Endodermal cell (in vitro differentiated cells): ENCODE results near the gene LINC01488. TPM values are rescaled to one million over a fixed set of nuclear protein-coding genes. Genes with fewer than 3 reads are reported as not detected.

Experiments
- DNase-seq: peaks from one replicate; pipeline ENCODE4 v3.0.0-alpha.2; 2017
- H3K27ac ChIP-seq: 2 replicates; pipeline ENCODE4 v1.5.1; 2013; ENCODE audit warnings: mild to moderate bottlenecking, low read depth, low read length, moderate library complexity
- H3K27me3 ChIP-seq: 2 replicates; pipeline ENCODE4 v1.6.1; 2013; ENCODE audit warnings: mild to moderate bottlenecking, low read length, moderate library complexity; ENCODE audit not compliant: insufficient read depth, control insufficient read depth, poor library complexity, severe bottlenecking
- H3K36me3 ChIP-seq: 2 replicates; pipeline ENCODE4 v1.7.0; 2013; ENCODE audit warnings: mild to moderate bottlenecking, low read length, moderate library complexity; ENCODE audit not compliant: control insufficient read depth, insufficient read depth
- H3K4me1 ChIP-seq: one replicate; pipeline ENCODE4 v1.7.0; 2013; ENCODE audit warnings: low read length; ENCODE audit not compliant: control insufficient read depth, insufficient read depth
- H3K4me3 ChIP-seq: 2 replicates; pipeline ENCODE4 v1.5.1; 2013; ENCODE audit warnings: mild to moderate bottlenecking, low read length, moderate library complexity
- H3K9ac ChIP-seq: 2 replicates; pipeline ENCODE4 v1.6.1; 2013; ENCODE audit warnings: mild to moderate bottlenecking, low read length, moderate library complexity; ENCODE audit not compliant: poor library complexity, severe bottlenecking; ENCODE audit errors: extremely low read depth
- H3K9me3 ChIP-seq: 2 replicates; pipeline ENCODE4 v1.6.1; 2013; ENCODE audit warnings: mild to moderate bottlenecking, low read length, moderate library complexity; ENCODE audit not compliant: control insufficient read depth
- H3K27ac Mint-ChIP-seq: 2 replicates; pipeline ENCODE4 v1.8.0; 2020; ENCODE audit warnings: mixed read lengths
- H3K27me3 Mint-ChIP-seq: 2 replicates; pipeline ENCODE4 v1.8.0; 2021; ENCODE audit warnings: mild to moderate bottlenecking, mixed read lengths; ENCODE audit not compliant: insufficient read depth
- H3K36me3 Mint-ChIP-seq: 2 replicates; pipeline ENCODE4 v1.8.0; 2020; ENCODE audit warnings: low read depth, mixed read lengths
- H3K4me1 Mint-ChIP-seq: 2 replicates; pipeline ENCODE4 v1.8.0; 2020; ENCODE audit warnings: mixed read lengths
- H3K4me3 Mint-ChIP-seq: 2 replicates; pipeline ENCODE4 v1.8.0; 2020; ENCODE audit warnings: mild to moderate bottlenecking, moderate library complexity, mixed read lengths
- H3K9me3 Mint-ChIP-seq: 2 replicates; pipeline ENCODE4 v1.8.0; 2020; ENCODE audit warnings: mild to moderate bottlenecking, mixed read lengths
- WGBS, 2 experiments: methylation state at CpG; one replicate each; pipeline versions ENCODE4 v1.1.5 to v1.1.7; 2013; ENCODE audit warnings: missing lambda C conversion rate in 2 of 2, mixed read lengths in 1 of 2; ENCODE audit not compliant: insufficient coverage in 1 of 2, insufficient read length in 1 of 2; 5-methylcytosine and 5-hydroxymethylcytosine counted together
- total RNA-seq, 2 donors: library from RNA; stranded (reverse); fragmentation: NEBNext Ultra II Directional in 1 of 2; extraction: Animal tissue kit (Norgen Biotek cat#: 25700) in 1 of 2; gene quantifications; 2 replicates in 1 of 2; 3 replicates in 1 of 2; pipeline ENCODE4 v1.2.1, GENCODE V29; 2021
- TF ChIP-seq, protein P1 (sequence below): fragments of 200-600 bp; sonication (generic); conservative IDR thresholded peaks from 2 replicates; pipeline ENCODE4 v1.5.0; 2021; ENCODE audit warnings: antibody characterized with exemption, mild to moderate bottlenecking

The LINC01488 gene
- total RNA-seq, 2 donors from 2014 or later = not detected

GRCh38 chr11:69454018-69454417 is 27.4 kb upstream of the LINC01488 start:
- WGBS, 2 experiments = 89 to 93% methylated on average over 2 to 7 of the region's 7 CpGs
- H3K9ac ChIP-seq = no peak overlapping the region

DNA sequence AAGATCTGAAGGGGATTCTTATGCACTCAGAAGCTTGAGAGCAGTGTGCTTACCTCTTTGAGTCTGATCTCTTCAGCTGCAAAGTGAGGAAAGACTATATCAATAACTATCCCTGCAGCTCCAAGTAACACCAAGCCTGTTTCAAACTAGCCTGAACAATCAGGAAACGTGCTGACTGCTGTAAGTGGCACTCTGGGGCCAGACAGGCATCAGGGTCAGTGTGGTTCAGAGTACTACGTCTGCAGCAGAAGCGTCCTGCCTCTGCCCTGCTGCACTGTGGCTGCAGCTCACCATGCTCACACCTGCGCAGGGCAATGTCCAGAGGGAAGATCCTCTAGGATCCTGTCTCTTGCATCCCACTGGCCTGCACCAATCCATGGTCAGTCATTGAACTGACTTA is 25.5 kb upstream of the LINC01488 start:
- Mint-ChIP-seq H3K4me1 (no peaks in the 10 kb centered on the region), H3K36me3 (no peaks in the 10 kb centered on the region), H3K27ac (no peak overlapping the region), H3K4me3 (no peak overlapping the region), H3K27me3 (peaks cover 8% of the 10 kb centered on the region), H3K9me3 (peaks cover 16% of the 10 kb centered on the region)
- Histone ChIP-seq H3K4me3 (no peak overlapping the region), H3K9me3 (no peaks in the 10 kb centered on the region), H3K27me3 (no peaks in the 10 kb centered on the region), H3K36me3 (no peaks in the 10 kb centered on the region), H3K9ac (no peak overlapping the region), H3K27ac (no peak overlapping the region), H3K4me1 (no peaks in the 10 kb centered on the region)
- 89 to 96% methylated on average over 4 of the region's 4 CpGs for WGBS, 2 experiments
- TF ChIP-seq, protein P1, sequence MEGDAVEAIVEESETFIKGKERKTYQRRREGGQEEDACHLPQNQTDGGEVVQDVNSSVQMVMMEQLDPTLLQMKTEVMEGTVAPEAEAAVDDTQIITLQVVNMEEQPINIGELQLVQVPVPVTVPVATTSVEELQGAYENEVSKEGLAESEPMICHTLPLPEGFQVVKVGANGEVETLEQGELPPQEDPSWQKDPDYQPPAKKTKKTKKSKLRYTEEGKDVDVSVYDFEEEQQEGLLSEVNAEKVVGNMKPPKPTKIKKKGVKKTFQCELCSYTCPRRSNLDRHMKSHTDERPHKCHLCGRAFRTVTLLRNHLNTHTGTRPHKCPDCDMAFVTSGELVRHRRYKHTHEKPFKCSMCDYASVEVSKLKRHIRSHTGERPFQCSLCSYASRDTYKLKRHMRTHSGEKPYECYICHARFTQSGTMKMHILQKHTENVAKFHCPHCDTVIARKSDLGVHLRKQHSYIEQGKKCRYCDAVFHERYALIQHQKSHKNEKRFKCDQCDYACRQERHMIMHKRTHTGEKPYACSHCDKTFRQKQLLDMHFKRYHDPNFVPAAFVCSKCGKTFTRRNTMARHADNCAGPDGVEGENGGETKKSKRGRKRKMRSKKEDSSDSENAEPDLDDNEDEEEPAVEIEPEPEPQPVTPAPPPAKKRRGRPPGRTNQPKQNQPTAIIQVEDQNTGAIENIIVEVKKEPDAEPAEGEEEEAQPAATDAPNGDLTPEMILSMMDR = no peak
- no peak for DNase-seq

More at GRCh38 chr11:69454018-69454417, 27.4 kb upstream of the LINC01488 start:
- Mint-ChIP-seq H3K4me1 (no peaks in the 10 kb centered on the region), H3K9me3 (peaks cover 10% of the 10 kb centered on the region), H3K27ac (no peak overlapping the region), H3K36me3 (no peaks in the 10 kb centered on the region), H3K4me3 (no peak overlapping the region), H3K27me3 (no peaks in the 10 kb centered on the region)
- Histone ChIP-seq H3K36me3 (no peaks in the 10 kb centered on the region), H3K9me3 (no peaks in the 10 kb centered on the region), H3K4me3 (no peak overlapping the region), H3K27ac (no peak overlapping the region), H3K4me1 (no peaks in the 10 kb centered on the region), H3K27me3 (no peaks in the 10 kb centered on the region)
- DNase-seq = no peak
- TF ChIP-seq, protein P1 = no peak

GRCh38 chr11:69456712-69457111 is 24.8 kb upstream of the LINC01488 start:
- Histone ChIP-seq H3K4me1 (no peaks in the 10 kb centered on the region), H3K9me3 (no peaks in the 10 kb centered on the region), H3K4me3 (no peak overlapping the region), H3K36me3 (no peaks in the 10 kb centered on the region), H3K27ac (no peak overlapping the region), H3K27me3 (no peaks in the 10 kb centered on the region), H3K9ac (no peak overlapping the region)
- TF ChIP-seq, protein P1 = no peak
- no peak for DNase-seq
- WGBS, 2 experiments = 92 to 100% methylated on average over 2 to 4 of the region's 4 CpGs
- Mint-ChIP-seq H3K27ac (no peak overlapping the region), H3K9me3 (peaks cover 16% of the 10 kb centered on the region), H3K4me3 (no peak overlapping the region), H3K27me3 (peaks cover 11% of the 10 kb centered on the region), H3K4me1 (no peaks in the 10 kb centered on the region), H3K36me3 (no peaks in the 10 kb centered on the region)
